ENCODE results near the gene BBS9.

DNA sequence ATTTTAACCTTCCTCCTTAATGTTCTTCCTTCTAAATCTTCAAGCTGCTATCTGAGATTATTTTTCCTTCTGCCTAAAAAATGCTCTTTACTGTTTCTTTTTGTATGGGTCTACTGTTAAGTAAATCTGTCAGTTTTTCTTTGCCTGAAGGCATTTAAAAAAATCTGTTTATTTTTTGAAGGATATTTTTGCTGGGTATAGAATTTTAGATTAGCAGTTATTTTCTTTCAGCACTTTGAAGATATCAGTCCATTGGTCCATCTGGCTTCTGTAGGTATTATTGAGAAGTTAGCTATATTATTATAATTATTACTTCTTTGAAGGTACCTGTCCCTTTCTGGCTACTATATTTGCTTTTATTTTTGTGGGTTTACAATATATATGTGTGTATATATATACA lies 171.4 kb downstream of the BBS9 start:
- TF ChIP-seq, protein P1, sequence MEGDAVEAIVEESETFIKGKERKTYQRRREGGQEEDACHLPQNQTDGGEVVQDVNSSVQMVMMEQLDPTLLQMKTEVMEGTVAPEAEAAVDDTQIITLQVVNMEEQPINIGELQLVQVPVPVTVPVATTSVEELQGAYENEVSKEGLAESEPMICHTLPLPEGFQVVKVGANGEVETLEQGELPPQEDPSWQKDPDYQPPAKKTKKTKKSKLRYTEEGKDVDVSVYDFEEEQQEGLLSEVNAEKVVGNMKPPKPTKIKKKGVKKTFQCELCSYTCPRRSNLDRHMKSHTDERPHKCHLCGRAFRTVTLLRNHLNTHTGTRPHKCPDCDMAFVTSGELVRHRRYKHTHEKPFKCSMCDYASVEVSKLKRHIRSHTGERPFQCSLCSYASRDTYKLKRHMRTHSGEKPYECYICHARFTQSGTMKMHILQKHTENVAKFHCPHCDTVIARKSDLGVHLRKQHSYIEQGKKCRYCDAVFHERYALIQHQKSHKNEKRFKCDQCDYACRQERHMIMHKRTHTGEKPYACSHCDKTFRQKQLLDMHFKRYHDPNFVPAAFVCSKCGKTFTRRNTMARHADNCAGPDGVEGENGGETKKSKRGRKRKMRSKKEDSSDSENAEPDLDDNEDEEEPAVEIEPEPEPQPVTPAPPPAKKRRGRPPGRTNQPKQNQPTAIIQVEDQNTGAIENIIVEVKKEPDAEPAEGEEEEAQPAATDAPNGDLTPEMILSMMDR (IDR thresholded peaks at IDR 0.05): no peak
- TF ChIP-seq ZFX (IDR thresholded peaks at IDR 0.05; ENCODE audit: borderline replicate concordance): no peak
